Prostate gland (tissue), 2 donors: ENCODE results near the gene FCER2.

ENCODE experiments used
- POLR2A ChIP-seq: fragments of 450-650 bp; IDR thresholded peaks from one replicate; pipeline ENCODE4 v1.6.1; 2016; ENCODE audit warnings: antibody characterized with exemption, mild to moderate bottlenecking
- POLR2AphosphoS5 ChIP-seq: sonication (generic); formaldehyde crosslinking; IDR thresholded peaks from one replicate; pipeline ENCODE4 v1.6.1; 2017; ENCODE audit warnings: antibody characterized with exemption
- TF ChIP-seq, protein P1 (sequence below), 4 experiments: fragments of 200-600 bp in 2 of 4; fragments of 450-650 bp in 2 of 4; sonication (generic) in 2 of 4; IDR thresholded peaks; 1 replicate in 3 of 4; 2 replicates in 1 of 4; pipeline ENCODE4 v1.5.1; 2016 to 2019; ENCODE audit warnings: antibody characterized with exemption in 4 of 4, mild to moderate bottlenecking in 2 of 4, moderate library complexity in 2 of 4

DNA sequence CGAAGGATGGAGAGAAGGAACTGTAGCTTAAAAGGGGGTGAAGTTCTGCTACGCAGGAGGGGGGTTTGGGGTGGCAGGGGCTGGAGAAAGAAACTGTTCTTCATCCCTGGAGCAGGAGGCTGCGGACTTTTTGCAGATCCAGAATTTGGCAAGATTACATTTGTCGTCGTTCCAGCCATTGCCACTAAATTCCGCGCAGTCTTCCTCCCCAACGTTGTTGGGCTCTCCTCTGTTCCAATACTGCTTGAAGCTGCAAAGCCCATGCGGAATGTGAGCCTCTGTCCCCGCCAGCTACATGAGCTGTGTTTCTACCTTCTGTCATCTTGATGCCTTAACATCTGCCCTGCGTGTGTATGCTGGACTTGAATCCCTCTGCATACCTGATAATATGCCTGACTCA lies 41.1 kb upstream of the FCER2 start:
- no peak for TF ChIP-seq POLR2A
- TF ChIP-seq, protein P1, sequence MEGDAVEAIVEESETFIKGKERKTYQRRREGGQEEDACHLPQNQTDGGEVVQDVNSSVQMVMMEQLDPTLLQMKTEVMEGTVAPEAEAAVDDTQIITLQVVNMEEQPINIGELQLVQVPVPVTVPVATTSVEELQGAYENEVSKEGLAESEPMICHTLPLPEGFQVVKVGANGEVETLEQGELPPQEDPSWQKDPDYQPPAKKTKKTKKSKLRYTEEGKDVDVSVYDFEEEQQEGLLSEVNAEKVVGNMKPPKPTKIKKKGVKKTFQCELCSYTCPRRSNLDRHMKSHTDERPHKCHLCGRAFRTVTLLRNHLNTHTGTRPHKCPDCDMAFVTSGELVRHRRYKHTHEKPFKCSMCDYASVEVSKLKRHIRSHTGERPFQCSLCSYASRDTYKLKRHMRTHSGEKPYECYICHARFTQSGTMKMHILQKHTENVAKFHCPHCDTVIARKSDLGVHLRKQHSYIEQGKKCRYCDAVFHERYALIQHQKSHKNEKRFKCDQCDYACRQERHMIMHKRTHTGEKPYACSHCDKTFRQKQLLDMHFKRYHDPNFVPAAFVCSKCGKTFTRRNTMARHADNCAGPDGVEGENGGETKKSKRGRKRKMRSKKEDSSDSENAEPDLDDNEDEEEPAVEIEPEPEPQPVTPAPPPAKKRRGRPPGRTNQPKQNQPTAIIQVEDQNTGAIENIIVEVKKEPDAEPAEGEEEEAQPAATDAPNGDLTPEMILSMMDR (IDR thresholded peaks at IDR 0.05) = no peak
- no peak for TF ChIP-seq POLR2AphosphoS5
